ENCODE measurements around the gene NHEJ1. TPM values are rescaled to one million over a fixed set of nuclear protein-coding genes. Genes with fewer than 3 reads are reported as not detected.

NHEJ1 gene
- total RNA-seq, 1 donor: 23.8 TPM

DNA sequence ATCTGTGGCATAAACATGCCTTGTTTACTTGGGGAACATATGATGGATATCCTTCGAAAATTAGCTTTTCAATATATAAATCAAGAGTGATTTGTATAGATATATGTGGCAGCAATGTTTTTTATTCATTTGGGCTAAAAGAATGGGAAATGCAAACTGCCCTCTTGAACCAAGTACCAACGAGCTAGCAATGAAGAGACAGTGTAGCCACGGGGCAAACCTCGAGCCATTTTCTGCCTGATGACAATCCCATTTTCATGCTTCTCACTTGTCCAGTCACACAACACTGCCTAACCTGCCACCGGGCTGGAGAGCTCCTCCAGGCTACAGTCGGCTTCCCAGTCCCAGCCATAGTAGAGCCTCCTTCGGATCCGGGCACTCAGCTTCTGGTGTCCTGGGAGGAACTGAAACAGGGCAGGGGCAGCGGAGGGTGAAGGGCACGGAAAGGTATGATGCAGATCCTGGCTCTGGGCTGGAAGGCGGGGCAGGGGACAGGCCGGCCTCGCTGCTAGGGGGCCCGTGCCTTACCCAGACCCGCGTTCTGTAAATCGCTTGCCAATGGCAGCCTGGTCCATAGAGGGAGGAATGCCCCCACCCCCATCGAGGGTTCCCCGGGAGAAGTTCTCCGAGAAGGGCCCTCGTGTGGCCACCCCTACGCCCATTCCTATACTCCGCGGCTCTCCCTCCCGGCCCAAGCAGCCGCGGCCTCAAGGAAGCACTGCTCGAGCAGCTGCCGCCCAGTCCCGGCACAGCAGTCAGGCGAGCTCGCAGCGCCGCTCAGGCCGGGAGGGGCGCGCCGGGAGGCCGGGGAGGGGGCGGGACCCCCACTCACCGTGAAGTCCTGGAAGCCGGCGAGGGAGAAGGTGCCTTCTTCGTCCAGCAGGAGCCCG, 15.6 kb upstream of the NHEJ1 start:
- peak overlapping the region; percentile 95 for H3K4me3 ChIP-seq (ENCODE audit: low read depth, low read length)
- peak; percentile 28 for DNase-seq (ENCODE audit: low read depth)
- TF ChIP-seq, protein P1, sequence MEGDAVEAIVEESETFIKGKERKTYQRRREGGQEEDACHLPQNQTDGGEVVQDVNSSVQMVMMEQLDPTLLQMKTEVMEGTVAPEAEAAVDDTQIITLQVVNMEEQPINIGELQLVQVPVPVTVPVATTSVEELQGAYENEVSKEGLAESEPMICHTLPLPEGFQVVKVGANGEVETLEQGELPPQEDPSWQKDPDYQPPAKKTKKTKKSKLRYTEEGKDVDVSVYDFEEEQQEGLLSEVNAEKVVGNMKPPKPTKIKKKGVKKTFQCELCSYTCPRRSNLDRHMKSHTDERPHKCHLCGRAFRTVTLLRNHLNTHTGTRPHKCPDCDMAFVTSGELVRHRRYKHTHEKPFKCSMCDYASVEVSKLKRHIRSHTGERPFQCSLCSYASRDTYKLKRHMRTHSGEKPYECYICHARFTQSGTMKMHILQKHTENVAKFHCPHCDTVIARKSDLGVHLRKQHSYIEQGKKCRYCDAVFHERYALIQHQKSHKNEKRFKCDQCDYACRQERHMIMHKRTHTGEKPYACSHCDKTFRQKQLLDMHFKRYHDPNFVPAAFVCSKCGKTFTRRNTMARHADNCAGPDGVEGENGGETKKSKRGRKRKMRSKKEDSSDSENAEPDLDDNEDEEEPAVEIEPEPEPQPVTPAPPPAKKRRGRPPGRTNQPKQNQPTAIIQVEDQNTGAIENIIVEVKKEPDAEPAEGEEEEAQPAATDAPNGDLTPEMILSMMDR (IDR thresholded peaks at IDR 0.05; ENCODE audit: insufficient read depth, low read length): no peak

DNA sequence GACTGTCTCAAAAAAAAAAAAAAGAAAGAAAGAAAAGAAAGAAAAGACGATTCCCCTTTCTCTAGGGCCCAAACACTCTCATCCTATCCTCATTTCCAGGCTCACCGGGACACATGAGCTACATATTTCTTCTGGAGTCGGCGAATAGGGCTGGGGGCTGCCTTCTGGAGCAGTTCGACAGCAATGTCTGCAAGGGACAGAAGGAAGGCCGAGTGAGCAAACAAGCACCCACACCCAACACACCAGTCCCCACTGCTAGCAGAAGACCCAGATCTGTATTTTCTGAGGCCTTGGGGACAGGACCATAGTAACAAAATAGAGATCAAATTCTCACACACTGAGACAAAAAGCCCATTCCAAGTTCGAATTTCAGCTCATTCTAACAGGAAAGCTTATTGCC, 14.9 kb upstream of the NHEJ1 start:
- H3K4me3 ChIP-seq (ENCODE audit: low read depth, low read length): peak overlapping the region; percentile 95
- TF ChIP-seq, protein P1 (IDR thresholded peaks at IDR 0.05; ENCODE audit: insufficient read depth, low read length): no peak
- no peak for DNase-seq (ENCODE audit: low read depth)

- no peak overlapping the region for H3K4me3 ChIP-seq (ENCODE audit: low read depth, low read length)
- DNase-seq (ENCODE audit: low read depth): no peak
- TF ChIP-seq, protein P1 (IDR thresholded peaks at IDR 0.05; ENCODE audit: insufficient read depth, low read length): no peak
Observed at GRCh38 chr2:219174801-219175200, 14.2 kb upstream of the NHEJ1 start.

- DNase-seq (ENCODE audit: low read depth): no peak
Observed at GRCh38 chr2:219174146-219174545, 13.5 kb upstream of the NHEJ1 start.

GRCh38 chr2:219173176-219173575, 12.6 kb upstream of the NHEJ1 start:
- DNase-seq (ENCODE audit: low read depth): no peak
- no peak overlapping the region for H3K4me3 ChIP-seq (ENCODE audit: low read depth, low read length)
- TF ChIP-seq, protein P1 (IDR thresholded peaks at IDR 0.05; ENCODE audit: insufficient read depth, low read length): no peak

More at GRCh38 chr2:219174146-219174545, 13.5 kb upstream of the NHEJ1 start:
- no peak overlapping the region for H3K4me3 ChIP-seq (ENCODE audit: low read depth, low read length)
- TF ChIP-seq, protein P1 (IDR thresholded peaks at IDR 0.05; ENCODE audit: insufficient read depth, low read length): no peak

DNA sequence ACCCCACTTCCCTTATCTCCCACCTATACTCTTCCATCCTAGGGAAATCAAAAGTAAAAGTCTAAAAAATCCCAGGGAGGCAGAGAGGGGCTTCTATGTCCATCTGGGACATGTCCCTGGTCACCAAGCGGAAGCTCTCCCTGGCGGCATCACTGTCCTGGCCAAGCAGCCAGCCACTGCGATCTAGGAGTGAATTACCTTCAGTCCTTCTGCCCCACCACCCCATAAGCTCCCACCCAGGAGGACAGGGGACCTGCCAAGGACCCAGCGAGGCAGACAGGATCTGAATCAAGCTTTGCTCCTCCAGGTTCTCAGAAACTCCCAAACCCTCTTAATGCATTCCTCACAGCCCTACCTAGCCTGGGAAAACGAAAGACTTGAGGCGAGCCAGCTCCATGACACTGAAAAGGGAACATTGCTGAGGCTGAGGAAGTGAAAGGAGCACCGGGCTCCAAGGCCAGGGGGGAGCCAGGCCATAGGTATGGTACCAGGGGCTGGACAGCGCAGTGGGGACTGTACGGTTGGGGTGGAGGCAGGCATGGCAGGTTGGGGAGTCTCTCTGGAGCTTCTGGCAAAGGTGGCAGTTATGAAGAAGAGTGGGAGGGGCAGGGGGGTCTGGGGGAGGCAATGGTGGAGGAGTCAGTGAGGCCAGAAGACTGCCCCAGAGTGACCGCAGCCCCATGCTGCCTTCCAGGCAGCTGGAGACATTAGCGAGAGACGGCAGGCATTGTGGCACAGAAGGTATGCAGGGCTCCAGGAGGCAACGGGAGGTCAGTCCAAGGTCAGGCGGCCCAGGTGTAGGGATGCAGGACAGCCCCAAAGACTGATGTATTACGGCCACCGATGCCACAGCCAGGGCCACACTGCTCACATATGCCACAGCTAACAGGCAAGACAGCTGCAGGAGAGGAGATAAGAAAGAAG, 11.9 kb upstream of the NHEJ1 start:
- TF ChIP-seq, protein P1 (IDR thresholded peaks at IDR 0.05; ENCODE audit: insufficient read depth, low read length): no peak
- no peak overlapping the region for H3K4me3 ChIP-seq (ENCODE audit: low read depth, low read length)

More for the DNA sequence above, 11.9 kb upstream of the NHEJ1 start:
- DNase-seq (ENCODE audit: low read depth): no peak
